ENCODE measurements around the gene MEGF8.

The MEGF8 gene

GRCh38 chr19:42332059-42332458, 6.6 kb downstream of the MEGF8 start (continued):
- TF ChIP-seq GLIS3 (CRISPR knock-in tag; IDR thresholded peaks at IDR 0.05): no peak

- ATAC-seq: no peak
- no peak for TF ChIP-seq TOX (CRISPR knock-in tag; IDR thresholded peaks at IDR 0.05; ENCODE audit: borderline replicate concordance)
- no peak for TF ChIP-seq ARNTL (CRISPR knock-in tag; IDR thresholded peaks at IDR 0.05; ENCODE audit: borderline replicate concordance, low read depth)
- TF ChIP-seq ZNF565 (CRISPR knock-in tag; conservative IDR thresholded peaks at IDR 0.05; ENCODE audit: low read depth): no peak
- TF ChIP-seq SNAI2 (CRISPR knock-in tag; IDR thresholded peaks at IDR 0.05): no peak
- TF ChIP-seq PATZ1 (CRISPR knock-in tag; IDR thresholded peaks at IDR 0.05; ENCODE audit: borderline replicate concordance): no peak
- no peak for TF ChIP-seq ZC3H10 (CRISPR knock-in tag; IDR thresholded peaks at IDR 0.05)
- no peak for TF ChIP-seq ZNF8 (CRISPR knock-in tag; IDR thresholded peaks at IDR 0.05)
- no peak for TF ChIP-seq GLIS3 (CRISPR knock-in tag; IDR thresholded peaks at IDR 0.05)
- no peak for TF ChIP-seq TCF4 (CRISPR knock-in tag; IDR thresholded peaks at IDR 0.05; ENCODE audit: borderline replicate concordance)
- TF ChIP-seq, protein P1, sequence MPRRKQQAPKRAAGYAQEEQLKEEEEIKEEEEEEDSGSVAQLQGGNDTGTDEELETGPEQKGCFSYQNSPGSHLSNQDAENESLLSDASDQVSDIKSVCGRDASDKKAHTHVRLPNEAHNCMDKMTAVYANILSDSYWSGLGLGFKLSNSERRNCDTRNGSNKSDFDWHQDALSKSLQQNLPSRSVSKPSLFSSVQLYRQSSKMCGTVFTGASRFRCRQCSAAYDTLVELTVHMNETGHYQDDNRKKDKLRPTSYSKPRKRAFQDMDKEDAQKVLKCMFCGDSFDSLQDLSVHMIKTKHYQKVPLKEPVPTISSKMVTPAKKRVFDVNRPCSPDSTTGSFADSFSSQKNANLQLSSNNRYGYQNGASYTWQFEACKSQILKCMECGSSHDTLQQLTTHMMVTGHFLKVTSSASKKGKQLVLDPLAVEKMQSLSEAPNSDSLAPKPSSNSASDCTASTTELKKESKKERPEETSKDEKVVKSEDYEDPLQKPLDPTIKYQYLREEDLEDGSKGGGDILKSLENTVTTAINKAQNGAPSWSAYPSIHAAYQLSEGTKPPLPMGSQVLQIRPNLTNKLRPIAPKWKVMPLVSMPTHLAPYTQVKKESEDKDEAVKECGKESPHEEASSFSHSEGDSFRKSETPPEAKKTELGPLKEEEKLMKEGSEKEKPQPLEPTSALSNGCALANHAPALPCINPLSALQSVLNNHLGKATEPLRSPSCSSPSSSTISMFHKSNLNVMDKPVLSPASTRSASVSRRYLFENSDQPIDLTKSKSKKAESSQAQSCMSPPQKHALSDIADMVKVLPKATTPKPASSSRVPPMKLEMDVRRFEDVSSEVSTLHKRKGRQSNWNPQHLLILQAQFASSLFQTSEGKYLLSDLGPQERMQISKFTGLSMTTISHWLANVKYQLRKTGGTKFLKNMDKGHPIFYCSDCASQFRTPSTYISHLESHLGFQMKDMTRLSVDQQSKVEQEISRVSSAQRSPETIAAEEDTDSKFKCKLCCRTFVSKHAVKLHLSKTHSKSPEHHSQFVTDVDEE (CRISPR knock-in tag; IDR thresholded peaks at IDR 0.05): no peak
- TF ChIP-seq, protein P2, sequence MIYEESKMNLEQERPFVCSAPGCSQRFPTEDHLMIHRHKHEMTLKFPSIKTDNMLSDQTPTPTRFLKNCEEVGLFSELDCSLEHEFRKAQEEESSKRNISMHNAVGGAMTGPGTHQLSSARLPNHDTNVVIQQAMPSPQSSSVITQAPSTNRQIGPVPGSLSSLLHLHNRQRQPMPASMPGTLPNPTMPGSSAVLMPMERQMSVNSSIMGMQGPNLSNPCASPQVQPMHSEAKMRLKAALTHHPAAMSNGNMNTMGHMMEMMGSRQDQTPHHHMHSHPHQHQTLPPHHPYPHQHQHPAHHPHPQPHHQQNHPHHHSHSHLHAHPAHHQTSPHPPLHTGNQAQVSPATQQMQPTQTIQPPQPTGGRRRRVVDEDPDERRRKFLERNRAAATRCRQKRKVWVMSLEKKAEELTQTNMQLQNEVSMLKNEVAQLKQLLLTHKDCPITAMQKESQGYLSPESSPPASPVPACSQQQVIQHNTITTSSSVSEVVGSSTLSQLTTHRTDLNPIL (CRISPR knock-in tag; IDR thresholded peaks at IDR 0.05; ENCODE audit: low read depth): no peak
- no peak for TF ChIP-seq BACH2 (CRISPR knock-in tag; IDR thresholded peaks at IDR 0.05; ENCODE audit: borderline replicate concordance)
- TF ChIP-seq OSR1 (CRISPR knock-in tag; IDR thresholded peaks at IDR 0.05): no peak
- TF ChIP-seq ZFP3 (CRISPR knock-in tag; IDR thresholded peaks at IDR 0.05): no peak
- no peak for TF ChIP-seq ZNF70 (CRISPR knock-in tag; IDR thresholded peaks at IDR 0.05)
- no peak for TF ChIP-seq CSRNP3 (CRISPR knock-in tag; IDR thresholded peaks at IDR 0.05)
- no peak for TF ChIP-seq RARB (CRISPR knock-in tag; IDR thresholded peaks at IDR 0.05)
- TF ChIP-seq PPARA (CRISPR knock-in tag; IDR thresholded peaks at IDR 0.05; ENCODE audit: borderline replicate concordance): no peak
- TF ChIP-seq CSDC2 (CRISPR knock-in tag; IDR thresholded peaks at IDR 0.05): no peak
- no peak for TF ChIP-seq ZFP30 (CRISPR knock-in tag; IDR thresholded peaks at IDR 0.05)
Observed at GRCh38 chr19:42333018-42333417, 7.6 kb downstream of the MEGF8 start.

- TF ChIP-seq PATZ1 (CRISPR knock-in tag; IDR thresholded peaks at IDR 0.05; ENCODE audit: borderline replicate concordance): no peak
- TF ChIP-seq ZFP3 (CRISPR knock-in tag; IDR thresholded peaks at IDR 0.05): no peak
- TF ChIP-seq TCF4 (CRISPR knock-in tag; IDR thresholded peaks at IDR 0.05; ENCODE audit: borderline replicate concordance): no peak
- TF ChIP-seq ZNF70 (CRISPR knock-in tag; IDR thresholded peaks at IDR 0.05): no peak
- no peak for TF ChIP-seq ZNF565 (CRISPR knock-in tag; conservative IDR thresholded peaks at IDR 0.05; ENCODE audit: low read depth)
- no peak for TF ChIP-seq CSRNP3 (CRISPR knock-in tag; IDR thresholded peaks at IDR 0.05)
- TF ChIP-seq ZNF8 (CRISPR knock-in tag; IDR thresholded peaks at IDR 0.05): no peak
- no peak for TF ChIP-seq ARNTL (CRISPR knock-in tag; IDR thresholded peaks at IDR 0.05; ENCODE audit: borderline replicate concordance, low read depth)
- TF ChIP-seq, protein P1 (CRISPR knock-in tag; IDR thresholded peaks at IDR 0.05): no peak
- TF ChIP-seq TOX (CRISPR knock-in tag; IDR thresholded peaks at IDR 0.05; ENCODE audit: borderline replicate concordance): no peak
- TF ChIP-seq ESRRG (CRISPR knock-in tag; IDR thresholded peaks at IDR 0.05): no peak
- no peak for TF ChIP-seq BACH2 (CRISPR knock-in tag; IDR thresholded peaks at IDR 0.05; ENCODE audit: borderline replicate concordance)
- no peak for TF ChIP-seq SNAI2 (CRISPR knock-in tag; IDR thresholded peaks at IDR 0.05)
- no peak for TF ChIP-seq CSDC2 (CRISPR knock-in tag; IDR thresholded peaks at IDR 0.05)
- no peak for TF ChIP-seq PPARA (CRISPR knock-in tag; IDR thresholded peaks at IDR 0.05; ENCODE audit: borderline replicate concordance)
- TF ChIP-seq RARB (CRISPR knock-in tag; IDR thresholded peaks at IDR 0.05): no peak
- no peak for ATAC-seq
Observed at GRCh38 chr19:42333975-42334696, 8.7 kb downstream of the MEGF8 start.

Measured in SK-N-SH treated with all-trans-retinoic acid at 6 μM for 48 hours (cell line).